Endothelial cell of umbilical vein (primary cell): ENCODE data around the gene HOOK2. TPM values are rescaled to one million over a fixed set of nuclear protein-coding genes. Genes with fewer than 3 reads are reported as not detected.
A peak's percentile ranks its signal among the peaks of the same experiment; 100 is the strongest.

Source experiments
- BruUV-seq: library from RNA; stranded (reverse); fragments of 400-500 nt; replicated peaks from 2 replicates; lab custom pipeline; 2021; lab: Mats Ljungman, UMichigan
- CTCF ChIA-PET: fragments of 300-600, 350-600 bp; sonication (Branson Sonifier 250); formaldehyde crosslinking; loops from one replicate; lab custom pipeline; 2021; ENCODE audit warnings: antibody characterized with exemption, inconsistent platforms; lab: Charles Lee
- POLR2A ChIA-PET: fragments of 300-600, 350-600 bp; sonication (Branson Sonifier 250); formaldehyde crosslinking; loops from one replicate; lab custom pipeline; 2021; ENCODE audit warnings: antibody characterized with exemption, inconsistent platforms; lab: Charles Lee
- DNase-seq: peaks from one replicate; pipeline ENCODE4 v3.0.0-alpha.2; 2011; ENCODE audit warnings: low read depth, low spot score
- FAIRE-seq: peaks from 2 replicates; lab custom pipeline; 2011; peaks lifted over from hg19 to GRCh38; lab: Jason Lieb, UNC
- H2AFZ ChIP-seq: 2 replicates; pipeline ENCODE4 v1.6.0; 2012; ENCODE audit warnings: low read depth, low read length, control low read depth, inconsistent platforms
- H3K27ac ChIP-seq: 2 replicates; pipeline ENCODE4 v1.5.1; 2011; ENCODE audit warnings: low read depth, mild to moderate bottlenecking, control low read depth, low read length, moderate library complexity; ENCODE audit not compliant: insufficient read depth
- H3K27me3 ChIP-seq, 2 experiments: 2 replicates each; pipeline versions ENCODE4 v1.6.0 to v1.6.1; 2011; ENCODE audit warnings: low read length in 2 of 2, mixed read lengths in 1 of 2; ENCODE audit not compliant: control insufficient read depth in 2 of 2, insufficient read depth in 2 of 2
- H3K36me3 ChIP-seq, 2 experiments: 2 replicates in 1 of 2; 3 replicates in 1 of 2; pipeline ENCODE4 v1.5.1; 2011; ENCODE audit warnings: low read length in 2 of 2, mild to moderate bottlenecking in 1 of 2, moderate library complexity in 1 of 2; ENCODE audit not compliant: control insufficient read depth in 2 of 2, insufficient read depth in 2 of 2; ENCODE audit errors: extremely low read depth in 1 of 2
- H3K4me1 ChIP-seq: 3 replicates; pipeline ENCODE4 v1.5.1; 2011; ENCODE audit warnings: mild to moderate bottlenecking, low read length; ENCODE audit not compliant: control insufficient read depth, insufficient read depth; ENCODE audit errors: extremely low read depth
- H3K4me2 ChIP-seq: 2 replicates; pipeline ENCODE4 v1.6.1; 2011; ENCODE audit warnings: low read length, control low read depth, mixed read lengths; ENCODE audit not compliant: insufficient read depth
- H3K4me3 ChIP-seq, 3 experiments: fragments of 200-600 bp in 1 of 3; sonication (generic), shearing (Covaris generic) in 1 of 3; replicated peaks in 1 of 3; 2 replicates each; pipeline ENCODE4 v1.5.1; 2011 to 2016; ENCODE audit warnings: control low read depth in 3 of 3, low read length in 3 of 3, mild to moderate bottlenecking in 2 of 3, inconsistent platforms in 1 of 3, low read depth in 1 of 3, moderate library complexity in 1 of 3; ENCODE audit not compliant: insufficient read depth in 1 of 3
- H3K79me2 ChIP-seq: 2 replicates; pipeline ENCODE4 v1.6.0; 2012; ENCODE audit warnings: low read length, inconsistent platforms; ENCODE audit not compliant: control insufficient read depth, insufficient read depth
- H3K9ac ChIP-seq: replicated peaks from 2 replicates; pipeline ENCODE3; 2011; ENCODE audit warnings: low read length, control low read depth; ENCODE audit not compliant: insufficient read depth; ENCODE audit errors: extremely low read depth
- H3K9me1 ChIP-seq: replicated peaks from 3 replicates; pipeline ENCODE4 v1.6.0; 2011; ENCODE audit warnings: mild to moderate bottlenecking, low read length; ENCODE audit not compliant: control insufficient read depth, insufficient read depth; ENCODE audit errors: extremely low read depth
- H3K9me3 ChIP-seq: replicated peaks from 2 replicates; pipeline ENCODE4 v1.5.1; 2012; ENCODE audit warnings: low read length, inconsistent platforms; ENCODE audit not compliant: control insufficient read depth, insufficient read depth
- H4K20me1 ChIP-seq: replicated peaks from 2 replicates; pipeline ENCODE3; 2011; ENCODE audit warnings: mild to moderate bottlenecking, low read length; ENCODE audit not compliant: control insufficient read depth, insufficient read depth; ENCODE audit errors: extremely low read depth
- CTCF ChIP-seq, 2 donors: IDR thresholded peaks; 1 replicate in 1 of 2; 2 replicates in 1 of 2; pipeline ENCODE4 v1.5.1; 2011; ENCODE audit warnings: low read length in 2 of 2, mild to moderate bottlenecking in 2 of 2, moderate library complexity in 2 of 2, control low read depth in 1 of 2, inconsistent platforms in 1 of 2, low read depth in 1 of 2; ENCODE audit not compliant: insufficient read depth in 1 of 2; ENCODE audit errors: extremely low read depth in 1 of 2
- EZH2 ChIP-seq: IDR thresholded peaks from 2 replicates; pipeline ENCODE4 v1.6.1; 2012; ENCODE audit warnings: borderline replicate concordance, low read depth, mild to moderate bottlenecking, moderate library complexity, low read length, inconsistent platforms; ENCODE audit not compliant: severe bottlenecking
- FOS ChIP-seq: IDR thresholded peaks from 2 replicates; pipeline ENCODE4 v1.6.1; 2011; ENCODE audit warnings: mild to moderate bottlenecking, low read length, moderate library complexity, borderline replicate concordance; ENCODE audit not compliant: insufficient read depth
- GATA2 ChIP-seq: IDR thresholded peaks from 2 replicates; pipeline ENCODE4 v1.7.0; 2011; ENCODE audit warnings: low read depth, mild to moderate bottlenecking, moderate library complexity, mixed read lengths, low read length; ENCODE audit not compliant: insufficient read length, insufficient read depth
- JUN ChIP-seq: IDR thresholded peaks from 2 replicates; pipeline ENCODE4 v1.6.1; 2011; ENCODE audit warnings: borderline replicate concordance, low read depth; ENCODE audit not compliant: insufficient read length, insufficient read depth
- MYC ChIP-seq: IDR thresholded peaks from one replicate; pipeline ENCODE4 v1.6.1; 2011; ENCODE audit warnings: mild to moderate bottlenecking, low read depth, low read length
- POLR2A ChIP-seq: IDR thresholded peaks from 2 replicates; pipeline ENCODE4 v1.6.1; 2012; ENCODE audit warnings: low read depth, mild to moderate bottlenecking, control low read depth, low read length
- POLR2AphosphoS5 ChIP-seq: IDR thresholded peaks from 2 replicates; pipeline ENCODE4 v1.6.1; 2012; ENCODE audit warnings: low read depth, mild to moderate bottlenecking, control low read depth, low read length, moderate library complexity; ENCODE audit not compliant: insufficient read depth
- dilution Hi-C: fragments of 300-500 bp; cut with MboI; formaldehyde crosslinking; loops from one replicate; pipeline ENCODE4 v1.15.0; 2019; ENCODE audit warnings: low sequenced_read_pairs; ENCODE audit not compliant: extremely low pct_ligation_motif_present
- intact Hi-C: fragments of 100-400 bp; cut with micrococcal nuclease; formaldehyde crosslinking; loops from one replicate; pipeline ENCODE4 v1.10.0; 2022
- polyA plus RNA-seq, 4 experiments: library from polyadenylated mRNA; depleted of rRNA in 3 of 4; stranded (reverse) in 3 of 4; unstranded in 1 of 4; fragments of >200 nt; gene quantifications; 2 replicates each; pipeline versions ENCODE4 v1.2.1 to v1.2.3, GENCODE V29; 2011 to 2012; ENCODE audit warnings: missing spikeins in 1 of 4
- total RNA-seq: library from RNA; stranded (reverse); gene quantifications from 2 replicates; pipeline ENCODE4 v1.2.3, GENCODE V29; 2021
- TF ChIP-seq, protein P1 (sequence below): IDR thresholded peaks from 2 replicates; pipeline ENCODE4 v1.6.1; 2011; ENCODE audit not compliant: insufficient read depth, insufficient read length

Gene HOOK2
- total and polyA plus RNA-seq, 2 donors (not counting 3 experiments of a cell fraction or from before 2014, with no cell fraction given), result 8.0 to 17.3 TPM

- peak overlapping the region; percentile 74 for H3K9ac ChIP-seq
- H3K9me3 ChIP-seq, result no peaks in the 10 kb centered on the region
- CTCF ChIA-PET, result interaction anchor here (1.5 to 13.8 kb wide), 5 partner anchors 10 to 76 kb away, joined by 4 to 524 read pairs (median 21); partner anchors contain the start of gene HOOK2
- intact Hi-C loops (no loop called here), dilution Hi-C loops (no loop called here)
- H3K27ac ChIP-seq, result peak overlapping the region; percentile 91
- FAIRE-seq (no peak), DNase-seq (peak; percentile 28)
- POLR2A ChIA-PET, result interaction anchor here (0.7 to 4.1 kb wide), 5 partner anchors 10 to 1070 kb away, joined by 3 to 94 read pairs (median 6); partner anchors contain the start of gene HOOK2
- H3K27me3 ChIP-seq, result no peaks in the 10 kb centered on the region
- H3K79me2 ChIP-seq, result peaks cover 14% of the 10 kb centered on the region
- H2AFZ ChIP-seq, result no peak overlapping the region
- no peaks in the 10 kb centered on the region for H3K36me3 ChIP-seq
- H3K4me1 ChIP-seq, result peaks cover 35% of the 10 kb centered on the region
- no peaks in the 10 kb centered on the region for H3K9me1 ChIP-seq
- peak overlapping the region; percentile 56 for H3K4me2 ChIP-seq
- TSS peak; percentile 78 for BruUV-seq
- TF ChIP-seq POLR2AphosphoS5, result no peak
- no peak for TF ChIP-seq CTCF (IDR thresholded peaks at IDR 0.05; ENCODE audit: extremely low read depth in 1 of 2, insufficient read depth in 1 of 2, low read depth in 1 of 2, low read length in 2 of 2)
- TF ChIP-seq EZH2, result no peak
- TF ChIP-seq JUN, result no peak
- no peak for TF ChIP-seq MYC
- TF ChIP-seq, protein P1, sequence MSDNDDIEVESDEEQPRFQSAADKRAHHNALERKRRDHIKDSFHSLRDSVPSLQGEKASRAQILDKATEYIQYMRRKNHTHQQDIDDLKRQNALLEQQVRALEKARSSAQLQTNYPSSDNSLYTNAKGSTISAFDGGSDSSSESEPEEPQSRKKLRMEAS, result no peak
- TF ChIP-seq GATA2, result no peak
- no peak for TF ChIP-seq FOS
- no peak for TF ChIP-seq POLR2A
- no peaks in the 10 kb centered on the region for H4K20me1 ChIP-seq
- peak overlapping the region; percentile 70 to 76 (median 71) for H3K4me3 ChIP-seq
Observed at GRCh38 chr19:12792853-12793289, 17.5 kb upstream of the HOOK2 start.
